ENCODE measurements around the gene GJD3. TPM values are rescaled to one million over a fixed set of nuclear protein-coding genes. Genes with fewer than 3 reads are reported as not detected.

Gene GJD3
- total RNA-seq, 3 donors from 2014 or later (not counting 1 experiment from before 2014, with no cell fraction given), result not detected

GRCh38 chr17:40337351-40337750 lies 27.2 kb downstream of the GJD3 start:
- Mint-ChIP-seq H3K27me3 (ENCODE audit: low read depth in 2 of 2) (no peaks in the 10 kb centered on the region), H3K9me3 (no peaks in the 10 kb centered on the region), H3K27ac (peak overlapping the region; percentile 56 to 69), H3K4me1 (peaks cover 41 to 63% of the 10 kb centered on the region in 2 donors), H3K36me3 (no peaks in the 10 kb centered on the region), H3K4me3 (no peak overlapping the region)
- ATAC-seq, result no peak
- no peaks in the 10 kb centered on the region for H3K9me3 ChIP-seq (ENCODE audit: control insufficient read depth, insufficient read depth, low read length)
- H3K27ac ChIP-seq (ENCODE audit: low read length), result no peak overlapping the region
- H3K36me3 ChIP-seq (ENCODE audit: control insufficient read depth, insufficient read depth, low read length), result peaks cover 10% of the 10 kb centered on the region
- peaks cover 73% of the 10 kb centered on the region for H3K4me1 ChIP-seq (ENCODE audit: control insufficient read depth, insufficient read depth, low read length)
- WGBS (ENCODE audit: insufficient coverage), result 82% methylated on average over 8 of the region's 8 CpGs
- intact Hi-C loops (cut with micrococcal nuclease), result no loop called here
- no peak for TF ChIP-seq CTCF (IDR thresholded peaks at IDR 0.05)
- no peak for DNase-seq
- no peaks in the 10 kb centered on the region for H3K27me3 ChIP-seq (ENCODE audit: control insufficient read depth, insufficient read depth, low read length)
- H3K4me3 ChIP-seq (ENCODE audit: low read length), result no peak overlapping the region

GRCh38 chr17:40335620-40336019 lies 28.9 kb downstream of the GJD3 start:
- Mint-ChIP-seq H3K4me1 (peaks cover 43 to 65% of the 10 kb centered on the region in 2 donors), H3K9me3 (no peaks in the 10 kb centered on the region), H3K27me3 (ENCODE audit: low read depth in 2 of 2) (no peaks in the 10 kb centered on the region), H3K36me3 (no peaks in the 10 kb centered on the region), H3K27ac (peak overlapping the region in 1 of 2 donors; percentile 54), H3K4me3 (no peak overlapping the region)
- Histone ChIP-seq H3K4me3 (ENCODE audit: low read length) (no peak overlapping the region), H3K9me3 (ENCODE audit: control insufficient read depth, insufficient read depth, low read length) (no peaks in the 10 kb centered on the region), H3K4me1 (ENCODE audit: control insufficient read depth, insufficient read depth, low read length) (peaks cover 75% of the 10 kb centered on the region), H3K27me3 (ENCODE audit: control insufficient read depth, insufficient read depth, low read length) (no peaks in the 10 kb centered on the region), H3K27ac (ENCODE audit: low read length) (no peak overlapping the region), H3K36me3 (ENCODE audit: control insufficient read depth, insufficient read depth, low read length) (peaks cover 27% of the 10 kb centered on the region)
- intact Hi-C loops (cut with micrococcal nuclease), result no loop called here
- DNase-seq, result no peak
- TF ChIP-seq CTCF (IDR thresholded peaks at IDR 0.05), result no peak
- ATAC-seq, result no peak
- 95% methylated on average over 8 of the region's 8 CpGs for WGBS (ENCODE audit: insufficient coverage)

- H3K4me1 Mint-ChIP-seq, result peaks cover 41 to 59% of the 10 kb centered on the region in 2 donors
- H3K36me3 Mint-ChIP-seq, result no peaks in the 10 kb centered on the region
- no peak for DNase-seq
Observed at GRCh38 chr17:40333781-40334448, 30.6 kb downstream of the GJD3 start.

More at GRCh38 chr17:40333781-40334448, 30.6 kb downstream of the GJD3 start:
- no peak overlapping the region for H3K27ac ChIP-seq (ENCODE audit: low read length)
- H3K27me3 ChIP-seq (ENCODE audit: control insufficient read depth, insufficient read depth, low read length), result no peaks in the 10 kb centered on the region
- H3K4me1 ChIP-seq (ENCODE audit: control insufficient read depth, insufficient read depth, low read length), result peaks cover 81% of the 10 kb centered on the region
- H3K4me3 ChIP-seq (ENCODE audit: low read length), result no peak overlapping the region
- Mint-ChIP-seq H3K9me3 (no peaks in the 10 kb centered on the region), H3K27ac (peak overlapping the region in 1 of 2 donors; percentile 24), H3K4me3 (no peak overlapping the region), H3K27me3 (ENCODE audit: low read depth in 2 of 2) (no peaks in the 10 kb centered on the region)
- no peak for TF ChIP-seq CTCF (IDR thresholded peaks at IDR 0.05)
- intact Hi-C loops (cut with micrococcal nuclease), result no loop called here
- 67% methylated on average over 4 of the region's 4 CpGs for WGBS (ENCODE audit: insufficient coverage)
- H3K9me3 ChIP-seq (ENCODE audit: control insufficient read depth, insufficient read depth, low read length), result no peaks in the 10 kb centered on the region
- H3K36me3 ChIP-seq (ENCODE audit: control insufficient read depth, insufficient read depth, low read length), result peaks cover 21% of the 10 kb centered on the region
- peak in 1 of 3 donors; percentile 31 for ATAC-seq

Measured in natural killer cell (primary cell).